ENCODE results near the gene ANXA8L1. TPM values are rescaled to one million over a fixed set of nuclear protein-coding genes. Genes with fewer than 3 reads are reported as not detected.
A peak's percentile ranks its signal among the peaks of the same experiment; 100 is the strongest.
"Not testable (repeated sequence)": the region's sequence is repeated elsewhere in the genome, so short reads cannot be mapped to it uniquely, and the experiment has no call there.

ANXA8L1 gene, protein sequence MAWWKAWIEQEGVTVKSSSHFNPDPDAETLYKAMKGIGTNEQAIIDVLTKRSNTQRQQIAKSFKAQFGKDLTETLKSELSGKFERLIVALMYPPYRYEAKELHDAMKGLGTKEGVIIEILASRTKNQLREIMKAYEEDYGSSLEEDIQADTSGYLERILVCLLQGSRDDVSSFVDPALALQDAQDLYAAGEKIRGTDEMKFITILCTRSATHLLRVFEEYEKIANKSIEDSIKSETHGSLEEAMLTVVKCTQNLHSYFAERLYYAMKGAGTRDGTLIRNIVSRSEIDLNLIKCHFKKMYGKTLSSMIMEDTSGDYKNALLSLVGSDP
- not detected for total RNA-seq (2013)
- polyA plus RNA-seq (1 to 10 TPM in 2 of 3 donors, under 1 TPM in 1; 0.31 to 2.7 (median 1.5) TPM), polyA minus RNA-seq (0.48 TPM in 1 of 2 replicates, not detected in the other), total RNA-seq (0 to 0.41 (median 0.08) reads per million in 11 experiments)

DNA sequence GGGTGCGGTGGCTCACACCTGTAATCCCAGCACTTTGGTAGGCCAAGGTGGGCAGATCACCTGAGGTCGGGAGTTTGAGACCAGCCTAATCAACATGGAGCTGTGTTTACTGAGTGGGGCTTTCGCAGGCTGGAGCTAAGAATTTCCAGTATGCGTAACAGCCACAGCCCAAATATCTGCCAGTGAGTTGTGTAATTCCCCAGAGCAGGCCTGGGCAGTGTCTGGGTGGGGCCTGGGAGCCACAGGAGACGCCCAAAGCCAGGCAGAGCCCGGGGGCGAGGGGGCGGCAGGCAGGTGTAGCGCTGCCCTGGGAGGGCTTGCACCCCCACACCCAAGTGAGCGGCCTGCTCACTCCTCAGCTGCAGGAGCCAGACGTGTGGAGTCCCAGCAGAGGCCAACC is at the start of gene ANXA8L1:
ANXA8L1 (plus strand) TSS at position 371 of the 400 bp plus-strand sequence. CDS start 76 bp downstream, outside the sequence.
- H3K4me1 ChIP-seq (ENCODE audit: control insufficient read depth in 1 of 2, insufficient read depth in 2 of 2, low read length in 2 of 2); H3K9me3 Mint-ChIP-seq; H3K4me1 Mint-ChIP-seq; DNase-seq; H3K27me3 ChIP-seq (ENCODE audit: control insufficient read depth in 2 of 2, insufficient read depth in 2 of 2, low read length in 2 of 2); H3K4me3 Mint-ChIP-seq; intact Hi-C loops (cut with micrococcal nuclease); H3K9me3 ChIP-seq (replicated peaks in 1 of 2; ENCODE audit: control insufficient read depth in 1 of 2, insufficient read depth in 1 of 2, low read length in 2 of 2); H3K27me3 Mint-ChIP-seq (ENCODE audit: low read depth in 3 of 3); H2AFZ ChIP-seq (ENCODE audit: insufficient read depth, low read depth, low read length, poor library complexity, severe bottlenecking); H3K4me3 ChIP-seq (replicated peaks in 1 of 3; ENCODE audit: low read depth in 2 of 3, low read length in 3 of 3); H3K9ac ChIP-seq (ENCODE audit: insufficient read depth, low read length, poor library complexity, severe bottlenecking); H3K36me3 Mint-ChIP-seq; H4K20me1 ChIP-seq (ENCODE audit: insufficient read depth, low read length); H3K4me2 ChIP-seq (replicated peaks; ENCODE audit: extremely low read depth, low read length, poor library complexity, severe bottlenecking); H3K27ac ChIP-seq (ENCODE audit: low read depth in 1 of 2, low read length in 2 of 2); H3K36me3 ChIP-seq (replicated peaks in 1 of 2; ENCODE audit: control insufficient read depth in 1 of 2, insufficient read depth in 2 of 2, low read length in 2 of 2); H3K79me2 ChIP-seq (ENCODE audit: insufficient read depth, low read length): not testable (repeated sequence)
- WGBS (ENCODE audit: insufficient coverage), result no CpG with 5 or more reads among the region's 11 CpGs
- peak within 1 kb of the TSS in 1 of 7 donors; percentile 77 for H3K27ac Mint-ChIP-seq

DNA sequence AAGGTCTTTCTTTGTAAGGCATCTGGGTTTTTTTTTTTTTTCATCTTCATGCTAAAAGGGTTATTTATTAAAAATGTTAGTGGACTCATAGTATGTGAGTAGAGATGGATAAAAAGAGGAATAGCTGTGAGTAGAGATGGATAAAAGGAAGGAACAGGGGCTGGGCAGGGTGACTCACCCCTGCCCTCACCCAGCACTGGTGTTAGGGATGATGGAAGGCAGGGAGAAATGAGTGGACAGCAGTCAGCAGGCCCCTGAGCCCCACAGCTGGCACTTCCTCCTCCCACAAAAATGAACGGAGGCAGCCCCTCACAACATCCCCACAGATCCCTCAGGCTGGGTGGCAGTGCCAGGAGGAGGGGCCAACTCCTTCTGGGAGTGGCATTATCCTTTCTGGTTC is 49.5 kb upstream of the ANXA8L1 start:
- peak in 1 of 3 donors; percentile 26 for DNase-seq
- no peak overlapping the region for H3K27ac Mint-ChIP-seq
- no peak overlapping the region for H3K4me3 Mint-ChIP-seq
- TF ChIP-seq, protein P1, sequence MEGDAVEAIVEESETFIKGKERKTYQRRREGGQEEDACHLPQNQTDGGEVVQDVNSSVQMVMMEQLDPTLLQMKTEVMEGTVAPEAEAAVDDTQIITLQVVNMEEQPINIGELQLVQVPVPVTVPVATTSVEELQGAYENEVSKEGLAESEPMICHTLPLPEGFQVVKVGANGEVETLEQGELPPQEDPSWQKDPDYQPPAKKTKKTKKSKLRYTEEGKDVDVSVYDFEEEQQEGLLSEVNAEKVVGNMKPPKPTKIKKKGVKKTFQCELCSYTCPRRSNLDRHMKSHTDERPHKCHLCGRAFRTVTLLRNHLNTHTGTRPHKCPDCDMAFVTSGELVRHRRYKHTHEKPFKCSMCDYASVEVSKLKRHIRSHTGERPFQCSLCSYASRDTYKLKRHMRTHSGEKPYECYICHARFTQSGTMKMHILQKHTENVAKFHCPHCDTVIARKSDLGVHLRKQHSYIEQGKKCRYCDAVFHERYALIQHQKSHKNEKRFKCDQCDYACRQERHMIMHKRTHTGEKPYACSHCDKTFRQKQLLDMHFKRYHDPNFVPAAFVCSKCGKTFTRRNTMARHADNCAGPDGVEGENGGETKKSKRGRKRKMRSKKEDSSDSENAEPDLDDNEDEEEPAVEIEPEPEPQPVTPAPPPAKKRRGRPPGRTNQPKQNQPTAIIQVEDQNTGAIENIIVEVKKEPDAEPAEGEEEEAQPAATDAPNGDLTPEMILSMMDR (IDR thresholded peaks at IDR 0.05), result no peak
- Histone ChIP-seq H3K9me3 (replicated peaks in 1 of 2; ENCODE audit: control insufficient read depth in 1 of 2, insufficient read depth in 1 of 2, low read length in 2 of 2) (no peaks in the 10 kb centered on the region), H3K79me2 (ENCODE audit: insufficient read depth, low read length) (no peaks in the 10 kb centered on the region), H3K27ac (ENCODE audit: low read depth in 1 of 2, low read length in 2 of 2) (no peak overlapping the region), H3K4me2 (replicated peaks; ENCODE audit: extremely low read depth, low read length, poor library complexity, severe bottlenecking) (no peak overlapping the region), H3K36me3 (replicated peaks in 1 of 2; ENCODE audit: control insufficient read depth in 1 of 2, insufficient read depth in 2 of 2, low read length in 2 of 2) (no peaks in the 10 kb centered on the region), H3K9ac (ENCODE audit: insufficient read depth, low read length, poor library complexity, severe bottlenecking) (no peak overlapping the region), H3K4me3 (replicated peaks in 1 of 3; ENCODE audit: low read depth in 2 of 3, low read length in 3 of 3) (no peak overlapping the region), H4K20me1 (ENCODE audit: insufficient read depth, low read length) (no peaks in the 10 kb centered on the region), H2AFZ (ENCODE audit: insufficient read depth, low read depth, low read length, poor library complexity, severe bottlenecking) (no peak overlapping the region), H3K27me3 (ENCODE audit: control insufficient read depth in 2 of 2, insufficient read depth in 2 of 2, low read length in 2 of 2) (no peaks in the 10 kb centered on the region), H3K4me1 (ENCODE audit: control insufficient read depth in 1 of 2, insufficient read depth in 2 of 2, low read length in 2 of 2) (no peaks in the 10 kb centered on the region)
- peaks cover 2 to 3% (median 3%) of the 10 kb centered on the region in 3 donors for H3K27me3 Mint-ChIP-seq (ENCODE audit: low read depth in 3 of 3)
- intact Hi-C loops (cut with micrococcal nuclease), result no loop called here
- no CpG with 5 or more reads among the region's 1 CpG for WGBS (ENCODE audit: insufficient coverage)
- peaks cover 2% of the 10 kb centered on the region for H3K4me1 Mint-ChIP-seq
- H3K36me3 Mint-ChIP-seq, result no peaks in the 10 kb centered on the region
- H3K9me3 Mint-ChIP-seq, result peaks cover 0 to 2% (median 0%) of the 10 kb centered on the region in 7 donors
